ENCODE results near the gene PRLH. TPM values are rescaled to one million over a fixed set of nuclear protein-coding genes. Genes with fewer than 3 reads are reported as not detected.
A peak's percentile ranks its signal among the peaks of the same experiment; 100 is the strongest.

Gene PRLH
- total RNA-seq, 1 experiment from 2014 or later = not detected

- no peak overlapping the region for H3K27ac Mint-ChIP-seq
- H3K27me3 Mint-ChIP-seq (ENCODE audit: low read depth) = no peaks in the 10 kb centered on the region; the same call in none of the 2 replicates
- TF ChIP-seq FOXJ3 (CRISPR knock-in tag; IDR thresholded peaks at IDR 0.05; ENCODE audit: borderline replicate concordance) = no peak
- no peak for TF ChIP-seq ZBTB21 (CRISPR knock-in tag; IDR thresholded peaks at IDR 0.05; ENCODE audit: borderline replicate concordance)
- TF ChIP-seq ZBTB43 (CRISPR knock-in tag; IDR thresholded peaks at IDR 0.05) = no peak
- peaks cover 77% of the 10 kb centered on the region for H3K4me1 Mint-ChIP-seq
- POLR2A ChIA-PET = interaction anchor here (1.5 kb wide), 1 partner anchor 9 kb away, joined by 3 read pairs; the partner anchor contains the start of gene RAB17
- H3K4me3 Mint-ChIP-seq = no peak overlapping the region
- DNase-seq (ENCODE audit: low spot score) (no peak), ATAC-seq (no peak)
- CTCF ChIA-PET = interaction anchor here (1.6 to 4.0 kb wide), 3 partner anchors 7 to 28 kb away, joined by 3 to 37 read pairs (median 34); partner anchors contain the start of gene RAB17
- no peaks in the 10 kb centered on the region for H3K9me3 Mint-ChIP-seq
- no peaks in the 10 kb centered on the region for H3K36me3 Mint-ChIP-seq
These were observed 33.2 kb downstream of the PRLH start for GRCh38 chr2:237599465-237600110.

- Mint-ChIP-seq H3K9me3 (peaks cover 3% of the 10 kb centered on the region), H3K36me3 (peaks cover 4% of the 10 kb centered on the region), H3K4me3 (no peak overlapping the region), H3K27ac (no peak overlapping the region), H3K4me1 (peaks cover 69% of the 10 kb centered on the region), H3K27me3 (ENCODE audit: low read depth) (peaks cover 1% of the 10 kb centered on the region)
- ATAC-seq (no peak), DNase-seq (ENCODE audit: low spot score) (no peak)
- TF ChIP-seq ZNF317 (CRISPR knock-in tag; IDR thresholded peaks at IDR 0.05; ENCODE audit: borderline replicate concordance, low read depth) (no peak), GABPB1 (CRISPR knock-in tag; IDR thresholded peaks at IDR 0.05) (0 out of 2 replicates have a peak, but pooled peaks have one; percentile 13)
- ChIA-PET CTCF (interaction anchor here (1.6 to 4.0 kb wide), 5 partner anchors 8 to 88 kb away, joined by 3 to 37 read pairs (median 21); partner anchors contain the start of gene RAB17), POLR2A (interaction anchor here (1.5 kb wide), 1 partner anchor 10 kb away, joined by 3 read pairs; the partner anchor contains the start of gene RAB17)
These were observed 34.0 kb downstream of the PRLH start for GRCh38 chr2:237600205-237600846.

GRCh38 chr2:237601453-237602116 lies 35.2 kb downstream of the PRLH start:
- Mint-ChIP-seq H3K27me3 (ENCODE audit: low read depth) (peaks cover 4% of the 10 kb centered on the region), H3K36me3 (peaks cover 16% of the 10 kb centered on the region), H3K9me3 (peaks cover 13% of the 10 kb centered on the region), H3K4me1 (peaks cover 67% of the 10 kb centered on the region), H3K27ac (no peak overlapping the region), H3K4me3 (no peak overlapping the region)
- ATAC-seq (peak; percentile 79), DNase-seq (ENCODE audit: low spot score) (peak; percentile 46)
- TF ChIP-seq FOXK1 (CRISPR knock-in tag; IDR thresholded peaks at IDR 0.05) (0 out of 2 replicates have a peak, but pooled peaks have one; percentile 17), NR1H2 (CRISPR knock-in tag; IDR thresholded peaks at IDR 0.05) (no peak)
- POLR2A ChIA-PET = interaction anchor here (1.1 kb wide), 1 partner anchor 26 kb away, joined by 3 read pairs; no protein-coding TSS in a partner anchor
- CTCF ChIA-PET = interaction anchor here (0.7 to 4.2 kb wide), 21 partner anchors 9 to 130 kb away, joined by 3 to 37 read pairs (median 5); partner anchors contain the start of gene RAB17

GRCh38 chr2:237602409-237602808 lies 36.0 kb downstream of the PRLH start:
- ATAC-seq (peak; percentile 17; the same call in 1 of the 2 replicates), DNase-seq (ENCODE audit: low spot score) (no peak)
- POLR2A ChIA-PET = interaction anchor here (1.1 to 1.7 kb wide), 2 partner anchors 11 to 26 kb away, joined by 3 read pairs; no protein-coding TSS in a partner anchor
- peaks cover 62% of the 10 kb centered on the region for H3K4me1 Mint-ChIP-seq
- no peak overlapping the region for H3K4me3 Mint-ChIP-seq
- 0 out of 2 replicates have a peak overlapping the region, but pooled peaks have one; percentile 73 for H3K27ac Mint-ChIP-seq
- H3K36me3 Mint-ChIP-seq = peaks cover 25% of the 10 kb centered on the region
- CTCF ChIA-PET = interaction anchor here (0.7 to 4.2 kb wide), 22 partner anchors 10 to 131 kb away, joined by 3 to 37 read pairs (median 5); partner anchors contain the start of gene RAB17
- H3K27me3 Mint-ChIP-seq (ENCODE audit: low read depth) = peaks cover 4% of the 10 kb centered on the region
- H3K9me3 Mint-ChIP-seq = peaks cover 21% of the 10 kb centered on the region
- no peak for TF ChIP-seq ZNF138 (CRISPR knock-in tag; conservative IDR thresholded peaks at IDR 0.05)
- TF ChIP-seq NFATC4 (CRISPR knock-in tag; IDR thresholded peaks at IDR 0.05) = no peak
- no peak for TF ChIP-seq ZNF425 (CRISPR knock-in tag; conservative IDR thresholded peaks at IDR 0.05)
- TF ChIP-seq MYBL2 (CRISPR knock-in tag; IDR thresholded peaks at IDR 0.05) = no peak
- no peak for TF ChIP-seq TEAD1 (CRISPR knock-in tag; IDR thresholded peaks at IDR 0.05)
- no peak for TF ChIP-seq E2F4 (CRISPR knock-in tag; IDR thresholded peaks at IDR 0.05; ENCODE audit: borderline replicate concordance, low read depth)
- TF ChIP-seq ZBTB43 (CRISPR knock-in tag; IDR thresholded peaks at IDR 0.05) = no peak
- no peak for TF ChIP-seq ZNF219 (CRISPR knock-in tag; IDR thresholded peaks at IDR 0.05; ENCODE audit: borderline replicate concordance)
- no peak for TF ChIP-seq ZNF423 (CRISPR knock-in tag; IDR thresholded peaks at IDR 0.05)
- TF ChIP-seq CTCF (IDR thresholded peaks at IDR 0.05) = no peak
